Measurements from ENCODE around the gene NCK2.

GRCh38 chr2:105756435-105756834 lies 11.7 kb downstream of the NCK2 start:
- TF ChIP-seq CTCF (IDR thresholded peaks at IDR 0.05) = no peak
- TF ChIP-seq POLR2AphosphoS5 (IDR thresholded peaks at IDR 0.05; ENCODE audit: insufficient read depth in 1 of 2, low read depth in 1 of 2) = no peak
- TF ChIP-seq POLR2A (IDR thresholded peaks at IDR 0.05) = no peak

Measured in vagina (tissue), 2 donors.